ENCODE data around the gene RETN. TPM values are rescaled to one million over a fixed set of nuclear protein-coding genes. Genes with fewer than 3 reads are reported as not detected.

RETN gene
- total and polyA plus RNA-seq, 2 of the 8 experiments (the other 6 are each of a cell fraction or from before 2014, with no cell fraction given) = not detected

DNA sequence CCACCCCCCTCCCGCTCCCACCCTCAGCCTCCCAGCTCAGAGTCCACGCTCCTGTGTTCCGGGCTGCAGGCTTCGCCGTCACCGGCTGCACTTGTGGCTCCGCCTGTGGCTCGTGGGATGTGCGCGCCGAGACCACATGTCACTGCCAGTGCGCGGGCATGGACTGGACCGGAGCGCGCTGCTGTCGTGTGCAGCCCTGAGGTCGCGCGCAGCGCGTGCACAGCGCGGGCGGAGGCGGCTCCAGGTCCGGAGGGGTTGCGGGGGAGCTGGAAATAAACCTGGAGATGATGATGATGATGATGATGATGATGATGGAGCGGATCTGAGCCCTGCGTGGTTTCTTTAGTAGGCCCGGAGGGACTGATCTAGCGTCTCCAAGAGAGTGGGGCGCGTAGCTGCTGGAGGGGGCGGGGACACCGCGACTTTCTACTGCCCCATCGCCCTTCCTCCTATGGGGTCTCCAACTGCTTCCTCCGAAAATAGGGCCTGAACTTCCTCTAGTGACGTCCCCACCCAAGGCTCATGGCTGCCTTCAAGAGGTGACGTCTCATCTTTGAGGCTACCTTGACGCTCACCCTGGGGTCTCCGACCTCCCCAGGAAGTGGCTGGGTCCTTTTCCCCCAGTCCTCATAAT lies 1.4 kb downstream of the RETN start:
- Histone ChIP-seq H3K9ac (replicated peaks in 1 of 4; ENCODE audit: extremely low read depth in 1 of 4, low read depth in 3 of 4, low read length in 3 of 4) (no peak overlapping the region; a peak in 1 of 7 replicates), H2BK20ac (ENCODE audit: low read length) (no peak overlapping the region), H3K23me2 (ENCODE audit: low read depth, low read length) (peaks cover 2% of the 10 kb centered on the region; the same call in 1 of the 2 replicates), H3K79me1 (ENCODE audit: low read depth, low read length) (no peaks in the 10 kb centered on the region), H2BK5ac (ENCODE audit: low read depth, low read length) (no peak overlapping the region), H2BK15ac (ENCODE audit: low read length) (no peak overlapping the region), H2AFZ (ENCODE audit: low read length) (peak overlapping the region; percentile 92), H2AK5ac (ENCODE audit: low read depth, low read length) (no peak overlapping the region; the same call in 1 of the 2 replicates), H3K23ac (ENCODE audit: insufficient read length) (no peak overlapping the region), H4K5ac (ENCODE audit: insufficient read length, low read depth, low read length) (no peak overlapping the region), H4K91ac (replicated peaks; ENCODE audit: insufficient read length, low read length) (peak overlapping the region; percentile 74), H3K4ac (replicated peaks; ENCODE audit: insufficient read length, low read depth, low read length) (no peak overlapping the region), H3K9me3 (ENCODE audit: insufficient read depth in 2 of 2, low read depth in 1 of 2, low read length in 1 of 2) (no peaks in the 10 kb centered on the region), H3K4me3 (ENCODE audit: extremely low read depth in 1 of 4, insufficient read depth in 2 of 4, low read depth in 3 of 4, low read length in 4 of 4) (peak overlapping the region; percentile 2 to 70 (median 48)), H2BK12ac (ENCODE audit: low read depth, low read length) (no peak overlapping the region), H3K18ac (ENCODE audit: extremely low read depth, low read length) (peak overlapping the region; percentile 78; the same call in 1 of the 2 replicates), H3K79me2 (ENCODE audit: control insufficient read depth in 1 of 2, insufficient read depth in 2 of 2, low read length in 2 of 2) (no peaks in the 10 kb centered on the region), H3K4me1 (replicated peaks in 1 of 4; ENCODE audit: control insufficient read depth in 3 of 4, insufficient read depth in 4 of 4, low read length in 3 of 4) (peaks cover 0 to 3% (median 1%) of the 10 kb centered on the region in 4 experiments; a peak in 1 of 7 replicates), H3K27me3 (replicated peaks in 1 of 4; ENCODE audit: control insufficient read depth in 3 of 4, extremely low read depth in 1 of 4, insufficient read depth in 3 of 4, low read length in 3 of 4) (peaks cover 0 to 18% (median 11%) of the 10 kb centered on the region in 4 experiments; a peak in 4 of 7 replicates), H3K4me2 (ENCODE audit: insufficient read depth in 1 of 2, low read depth in 2 of 2, low read length in 2 of 2) (peak overlapping the region; percentile 70 to 86), H4K20me1 (replicated peaks in 1 of 2; ENCODE audit: control insufficient read depth in 1 of 2, insufficient read depth in 2 of 2, low read length in 2 of 2) (no peaks in the 10 kb centered on the region), H3K36me3 (ENCODE audit: control insufficient read depth in 2 of 4, insufficient read depth in 4 of 4, low read length in 3 of 4) (no peaks in the 10 kb centered on the region), H3K14ac (ENCODE audit: insufficient read length) (no peak overlapping the region), H4K8ac (ENCODE audit: extremely low read depth, insufficient read depth, low read length) (peak overlapping the region; percentile 79), H3K56ac (replicated peaks; ENCODE audit: insufficient read length, low read depth, low read length) (no peak overlapping the region), H2BK120ac (replicated peaks; ENCODE audit: low read depth, low read length) (no peak overlapping the region), H3K27ac (ENCODE audit: low read depth, low read length) (no peak overlapping the region)
- ChIA-PET CTCF (ENCODE audit: partially characterized antibody) (interaction anchor here (0.5 to 4.7 kb wide), 10 partner anchors 11 to 340 kb away, joined by 3 to 32 read pairs (median 4); partner anchors contain the start of gene TRAPPC5), POLR2A (ENCODE audit: partially characterized antibody) (interaction anchor here (0.5 to 1.7 kb wide), 3 partner anchors 8 to 130 kb away, joined by 3 to 6 read pairs (median 5); partner anchors contain the start of gene TRAPPC5)
- WGBS, 2 experiments (ENCODE audit: extremely low coverage in 1 of 2, insufficient coverage in 1 of 2, insufficient read length in 1 of 2, insufficient replicate concordance in 2 of 2, low coverage in 1 of 2, low lambda C conversion rate in 2 of 2, missing lambda C conversion rate in 1 of 2) = 32% methylated on average over 17 of the region's 43 CpGs; no CpG with 5 or more reads in 1 of the 2 experiments
- DNase-seq (ENCODE audit: low read depth in 1 of 2, low spot score in 2 of 2) (peak in 1 of 2 experiments; percentile 64), FAIRE-seq (no peak)
- TF ChIP-seq BCL11A (IDR thresholded peaks at IDR 0.05; ENCODE audit: low read depth in 2 of 2, low read length in 2 of 2) (no peak), BACH1 (IDR thresholded peaks at IDR 0.05; ENCODE audit: low read length) (no peak), JUND (IDR thresholded peaks at IDR 0.05; ENCODE audit: low read length) (no peak), CEBPB (IDR thresholded peaks at IDR 0.05; ENCODE audit: low read depth, low read length) (no peak), POLR2A (IDR thresholded peaks at IDR 0.05; ENCODE audit: control extremely low read depth in 1 of 2, low read depth in 2 of 2, low read length in 2 of 2) (no peak), CREB1 (IDR thresholded peaks at IDR 0.05) (peak; percentile 70), TAF1 (IDR thresholded peaks at IDR 0.05; ENCODE audit: low read depth, low read length) (0 out of 2 replicates have a peak, but pooled peaks have one; percentile 16), EGR1 (IDR thresholded peaks at IDR 0.05; ENCODE audit: borderline replicate concordance, low read depth, low read length) (no peak), KDM4A (IDR thresholded peaks at IDR 0.05; ENCODE audit: low read depth, low read length, severe bottlenecking) (peak; percentile 73), PHF8 (conservative IDR thresholded peaks at IDR 0.05; ENCODE audit: low read depth, low read length) (0 out of 2 replicates have a peak, but pooled peaks have one; percentile 37)
- TF ChIP-seq, protein P1, sequence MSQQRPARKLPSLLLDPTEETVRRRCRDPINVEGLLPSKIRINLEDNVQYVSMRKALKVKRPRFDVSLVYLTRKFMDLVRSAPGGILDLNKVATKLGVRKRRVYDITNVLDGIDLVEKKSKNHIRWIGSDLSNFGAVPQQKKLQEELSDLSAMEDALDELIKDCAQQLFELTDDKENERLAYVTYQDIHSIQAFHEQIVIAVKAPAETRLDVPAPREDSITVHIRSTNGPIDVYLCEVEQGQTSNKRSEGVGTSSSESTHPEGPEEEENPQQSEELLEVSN (IDR thresholded peaks at IDR 0.05) = peak; percentile 45; the same call in 1 of the 2 replicates
- TF ChIP-seq, protein P2, sequence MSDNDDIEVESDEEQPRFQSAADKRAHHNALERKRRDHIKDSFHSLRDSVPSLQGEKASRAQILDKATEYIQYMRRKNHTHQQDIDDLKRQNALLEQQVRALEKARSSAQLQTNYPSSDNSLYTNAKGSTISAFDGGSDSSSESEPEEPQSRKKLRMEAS (IDR thresholded peaks at IDR 0.05) = peak; percentile 66

Data from H1 (cell line).